Measurements from ENCODE around the gene NAV1. TPM values are rescaled to one million over a fixed set of nuclear protein-coding genes. Genes with fewer than 3 reads are reported as not detected.
"Not testable (repeated sequence)": the region's sequence is repeated elsewhere in the genome, so short reads cannot be mapped to it uniquely, and the experiment has no call there.

NAV1 gene
- total and polyA plus RNA-seq, 2 of the 8 experiments (the other 6 are each of a cell fraction or from before 2014, with no cell fraction given), result 9.9 to 42.7 TPM

DNA sequence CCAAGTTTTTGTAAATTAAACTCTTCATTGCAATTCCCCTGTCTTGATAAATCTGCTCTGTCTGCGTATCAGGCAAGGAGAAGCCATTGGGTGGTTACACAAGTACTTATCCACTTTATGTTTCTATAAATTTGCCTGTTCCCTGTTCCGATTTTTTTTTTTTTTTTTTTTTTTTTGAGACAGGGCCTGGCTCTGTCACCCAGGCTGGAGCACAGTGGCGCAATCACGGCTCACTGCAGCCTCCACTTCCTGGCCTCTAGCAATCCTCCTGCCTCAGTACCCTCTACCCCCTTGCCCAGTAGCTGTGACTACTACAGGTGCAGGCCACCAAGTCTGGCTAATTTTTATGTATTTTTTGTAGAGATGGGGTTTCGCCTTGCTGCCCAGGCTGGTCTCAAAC is 20.9 kb upstream of the NAV1 start (continued):
- TF ChIP-seq HDAC2 (IDR thresholded peaks at IDR 0.05; ENCODE audit: borderline replicate concordance in 1 of 2, low read depth in 2 of 2, low read length in 2 of 2) (no peak), EZH2 (IDR thresholded peaks at IDR 0.05; ENCODE audit: low read depth, low read length, severe bottlenecking) (no peak), CREB1 (IDR thresholded peaks at IDR 0.05) (no peak), PHF8 (conservative IDR thresholded peaks at IDR 0.05; ENCODE audit: low read depth, low read length) (no peak)

DNA sequence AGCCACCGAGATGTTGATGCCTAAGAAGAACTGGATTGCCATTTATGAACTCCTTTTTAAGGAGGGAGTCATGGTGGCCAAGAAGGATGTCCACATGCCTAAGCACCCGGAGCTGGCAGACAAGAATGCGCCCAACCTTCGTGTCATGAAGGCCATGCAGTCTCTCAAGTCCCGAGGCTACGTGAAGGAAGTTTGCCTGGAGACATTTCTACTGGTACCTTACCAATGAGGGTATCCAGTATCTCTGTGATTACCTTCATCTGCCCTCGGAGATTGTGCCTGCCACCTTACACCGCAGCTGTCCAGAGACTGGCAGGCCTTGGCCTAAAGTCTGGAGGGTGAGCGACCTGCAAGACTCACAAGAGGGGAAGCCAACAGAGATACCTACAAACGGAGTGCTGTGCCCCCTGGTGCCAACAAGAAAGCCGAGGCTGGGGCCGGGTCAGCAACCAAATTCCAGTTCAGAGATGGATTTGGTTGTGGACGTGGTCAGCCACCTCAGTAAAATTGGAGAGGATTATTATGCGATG is 18.8 kb upstream of the NAV1 start:
- H3K23ac ChIP-seq (ENCODE audit: insufficient read length); DNase-seq (ENCODE audit: low read depth in 1 of 2, low spot score in 2 of 2); H3K4me1 ChIP-seq (replicated peaks in 1 of 4; ENCODE audit: control insufficient read depth in 3 of 4, insufficient read depth in 4 of 4, low read length in 3 of 4); H3K56ac ChIP-seq (replicated peaks; ENCODE audit: insufficient read length, low read depth, low read length); H4K91ac ChIP-seq (replicated peaks; ENCODE audit: insufficient read length, low read length); H2BK12ac ChIP-seq (ENCODE audit: low read depth, low read length); H2BK20ac ChIP-seq (ENCODE audit: low read length); H3K4me2 ChIP-seq (ENCODE audit: insufficient read depth in 1 of 2, low read depth in 2 of 2, low read length in 2 of 2); H2BK5ac ChIP-seq (ENCODE audit: low read depth, low read length); H2AFZ ChIP-seq (ENCODE audit: low read length); H3K27ac ChIP-seq (ENCODE audit: low read depth, low read length); H3K23me2 ChIP-seq (ENCODE audit: low read depth, low read length); H3K18ac ChIP-seq (ENCODE audit: extremely low read depth, low read length); H3K9me3 ChIP-seq (ENCODE audit: insufficient read depth in 2 of 2, low read depth in 1 of 2, low read length in 1 of 2); H4K20me1 ChIP-seq (replicated peaks in 1 of 2; ENCODE audit: control insufficient read depth in 1 of 2, insufficient read depth in 2 of 2, low read length in 2 of 2); H3K36me3 ChIP-seq (ENCODE audit: control insufficient read depth in 2 of 4, insufficient read depth in 4 of 4, low read length in 3 of 4); H3K27me3 ChIP-seq (replicated peaks in 1 of 4; ENCODE audit: control insufficient read depth in 3 of 4, extremely low read depth in 1 of 4, insufficient read depth in 3 of 4, low read length in 3 of 4); H4K8ac ChIP-seq (ENCODE audit: extremely low read depth, insufficient read depth, low read length); H4K5ac ChIP-seq (ENCODE audit: insufficient read length, low read depth, low read length); H2BK15ac ChIP-seq (ENCODE audit: low read length); H3K9ac ChIP-seq (replicated peaks in 1 of 4; ENCODE audit: extremely low read depth in 1 of 4, low read depth in 3 of 4, low read length in 3 of 4); H2BK120ac ChIP-seq (replicated peaks; ENCODE audit: low read depth, low read length); H3K79me2 ChIP-seq (ENCODE audit: control insufficient read depth in 1 of 2, insufficient read depth in 2 of 2, low read length in 2 of 2); H3K79me1 ChIP-seq (ENCODE audit: low read depth, low read length); FAIRE-seq; H3K14ac ChIP-seq (ENCODE audit: insufficient read length); H2AK5ac ChIP-seq (ENCODE audit: low read depth, low read length); H3K4me3 ChIP-seq (ENCODE audit: extremely low read depth in 1 of 4, insufficient read depth in 2 of 4, low read depth in 3 of 4, low read length in 4 of 4); H3K4ac ChIP-seq (replicated peaks; ENCODE audit: insufficient read length, low read depth, low read length): not testable (repeated sequence)
- ChIA-PET POLR2A (ENCODE audit: partially characterized antibody) (interaction anchor here (1.2 kb wide), 1 partner anchor 38 kb away, joined by 3 read pairs; no protein-coding TSS in a partner anchor), CTCF (ENCODE audit: partially characterized antibody) (interaction anchor here (3.3 to 43.8 kb wide), 3 partner anchors 11 to 36 kb away, joined by 29 to 929 read pairs (median 445); partner anchors contain the start of gene CSRP1)
- WGBS, 2 experiments (ENCODE audit: extremely low coverage in 1 of 2, insufficient coverage in 1 of 2, insufficient read length in 1 of 2, insufficient replicate concordance in 2 of 2, low coverage in 1 of 2, low lambda C conversion rate in 2 of 2, missing lambda C conversion rate in 1 of 2), result 78% methylated on average over 14 of the region's 14 CpGs; no CpG with 5 or more reads in 1 of the 2 experiments

All from H1 (cell line).